Activated CD8-positive, alpha-beta memory T cell treated with anti-CD3 and anti-CD28 coated beads, Interleukin-2, amount 50 U/mL, for 48 hours (primary cell): ENCODE data around the gene USP48.

Source experiments
- DNase-seq: peaks from one replicate; pipeline ENCODE4 v3.0.0-alpha.2; 2020

The USP48 gene

DNA sequence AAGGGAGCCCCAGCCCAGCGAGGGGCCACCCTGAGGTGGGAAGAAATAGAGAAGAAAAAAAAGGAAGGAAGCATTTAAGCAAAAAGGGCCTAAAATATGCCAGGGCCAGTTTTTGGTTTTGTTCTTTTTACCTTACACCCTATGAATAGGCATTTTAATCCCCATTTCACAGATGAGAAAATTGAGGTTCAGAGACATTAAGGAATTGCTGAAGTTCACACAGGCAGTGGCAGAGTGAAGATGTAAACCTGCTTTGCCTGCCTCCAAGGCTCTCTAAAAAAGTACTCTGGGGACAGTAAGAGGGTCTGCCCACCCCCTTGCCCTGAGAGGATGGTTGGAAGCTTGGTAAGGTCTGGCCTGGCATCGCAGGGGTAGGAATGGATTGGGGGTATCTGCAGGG lies 133.6 kb downstream of the USP48 start:
- DNase-seq, result no peak

DNA sequence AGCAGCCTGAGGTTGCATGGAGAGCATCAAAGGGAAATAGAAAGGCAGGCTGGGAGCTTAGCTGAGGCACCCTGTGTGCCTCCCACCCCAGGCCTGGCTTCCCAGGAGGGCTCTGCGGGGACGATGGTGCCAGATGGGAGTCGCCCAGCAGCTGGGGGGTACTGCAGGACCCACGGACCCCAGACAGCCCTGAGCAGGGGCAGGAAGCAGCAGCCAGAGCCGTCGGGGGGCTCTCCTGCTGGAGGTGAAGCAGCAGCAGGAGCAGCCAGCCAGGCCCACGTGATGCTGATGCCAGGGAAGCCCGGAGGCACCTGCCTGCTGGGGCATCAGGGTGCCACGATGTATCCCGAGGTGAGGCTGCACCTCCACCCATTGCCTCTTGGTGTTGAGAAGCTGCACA lies 134.2 kb downstream of the USP48 start:
- no peak for DNase-seq

- DNase-seq, result no peak
Measured at GRCh38 chr1:21648352-21648730, 134.6 kb downstream of the USP48 start.

DNA sequence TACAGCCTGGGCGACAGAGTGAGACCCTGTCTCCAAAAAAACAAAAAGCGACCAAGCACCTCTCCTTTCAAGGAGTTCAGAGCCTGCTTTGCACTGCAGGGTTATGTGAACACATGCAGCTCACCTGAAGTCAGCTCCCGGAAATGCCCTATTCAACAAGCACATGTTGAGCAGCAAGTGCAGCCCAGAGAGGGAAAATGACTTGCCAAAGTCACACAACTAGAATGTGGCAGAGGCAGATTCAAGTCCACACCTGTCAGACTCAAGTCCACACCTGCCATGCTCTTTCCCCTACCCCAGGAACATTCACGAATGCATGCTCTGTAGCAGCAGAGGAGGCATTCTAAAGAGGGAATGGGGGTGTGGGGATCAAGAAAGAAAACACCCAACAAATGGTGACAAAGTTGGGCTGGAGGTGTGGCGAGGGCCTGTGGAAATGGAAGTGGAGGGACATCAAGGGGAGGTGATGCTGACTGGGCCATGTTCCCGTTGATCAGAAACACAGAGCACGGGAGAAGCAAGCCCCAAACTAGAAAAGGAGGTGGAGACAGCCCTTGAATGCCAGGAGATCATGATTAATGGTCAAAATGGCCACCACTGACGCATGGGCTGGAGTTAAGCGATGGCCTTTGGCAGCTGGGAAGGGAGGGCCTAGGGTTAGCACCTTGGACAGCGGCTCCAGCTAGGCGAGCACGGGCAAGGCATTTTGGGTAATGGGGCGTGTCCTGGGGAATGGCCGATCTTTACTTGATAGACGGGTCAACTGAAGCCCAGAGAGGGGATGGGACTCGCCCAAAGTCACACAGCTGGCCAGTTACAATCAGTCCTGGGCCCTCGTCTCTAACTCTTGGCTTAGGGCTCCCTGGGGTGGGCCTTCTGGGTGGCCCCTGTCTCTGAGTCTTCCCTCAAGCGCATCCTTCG lies 135.3 kb downstream of the USP48 start:
- DNase-seq, result peak; percentile 75

DNA sequence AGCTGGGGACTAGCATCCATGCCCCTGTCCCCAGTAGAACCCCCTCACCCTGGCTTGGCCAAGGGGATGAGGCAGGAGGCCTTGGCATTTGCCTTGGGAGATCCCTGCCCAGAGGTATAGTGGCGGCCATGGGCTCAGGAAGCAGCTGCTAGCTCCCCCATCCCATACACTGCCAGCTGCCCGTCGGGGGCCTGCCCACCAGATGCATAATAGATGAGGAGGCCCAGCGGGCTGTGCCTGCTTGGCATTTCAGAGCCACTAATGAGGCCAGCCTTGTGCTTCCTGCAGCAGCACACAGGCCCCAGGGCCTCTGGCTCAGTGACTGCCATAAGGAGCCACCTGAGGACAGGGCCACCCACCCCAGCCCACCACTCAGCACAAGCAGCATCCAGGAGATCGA lies 137.4 kb downstream of the USP48 start:
- DNase-seq, result no peak

- DNase-seq, result no peak
Measured at GRCh38 chr1:21644906-21645305, 138.0 kb downstream of the USP48 start.

GRCh38 chr1:21644348-21644747 lies 138.6 kb downstream of the USP48 start:
- no peak for DNase-seq

DNA sequence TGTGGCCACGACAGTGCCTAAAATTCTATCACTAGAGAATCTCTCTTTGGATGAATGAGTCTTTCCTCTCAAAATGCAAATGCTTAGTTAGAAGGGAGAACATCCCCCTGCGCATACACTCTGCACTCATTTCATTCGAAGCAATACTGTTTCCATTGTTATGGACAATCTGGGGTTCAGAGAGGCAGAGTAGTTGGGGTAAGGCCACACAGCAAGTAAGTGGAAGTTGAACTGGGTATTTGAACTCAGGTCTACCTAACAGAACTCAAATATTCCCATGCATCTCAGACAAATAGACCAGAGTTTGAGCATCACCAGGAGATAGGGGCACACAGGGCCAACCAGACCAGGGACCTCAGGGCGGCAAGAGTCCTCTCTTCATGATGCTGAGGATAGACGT lies 139.3 kb downstream of the USP48 start:
- DNase-seq, result no peak

DNA sequence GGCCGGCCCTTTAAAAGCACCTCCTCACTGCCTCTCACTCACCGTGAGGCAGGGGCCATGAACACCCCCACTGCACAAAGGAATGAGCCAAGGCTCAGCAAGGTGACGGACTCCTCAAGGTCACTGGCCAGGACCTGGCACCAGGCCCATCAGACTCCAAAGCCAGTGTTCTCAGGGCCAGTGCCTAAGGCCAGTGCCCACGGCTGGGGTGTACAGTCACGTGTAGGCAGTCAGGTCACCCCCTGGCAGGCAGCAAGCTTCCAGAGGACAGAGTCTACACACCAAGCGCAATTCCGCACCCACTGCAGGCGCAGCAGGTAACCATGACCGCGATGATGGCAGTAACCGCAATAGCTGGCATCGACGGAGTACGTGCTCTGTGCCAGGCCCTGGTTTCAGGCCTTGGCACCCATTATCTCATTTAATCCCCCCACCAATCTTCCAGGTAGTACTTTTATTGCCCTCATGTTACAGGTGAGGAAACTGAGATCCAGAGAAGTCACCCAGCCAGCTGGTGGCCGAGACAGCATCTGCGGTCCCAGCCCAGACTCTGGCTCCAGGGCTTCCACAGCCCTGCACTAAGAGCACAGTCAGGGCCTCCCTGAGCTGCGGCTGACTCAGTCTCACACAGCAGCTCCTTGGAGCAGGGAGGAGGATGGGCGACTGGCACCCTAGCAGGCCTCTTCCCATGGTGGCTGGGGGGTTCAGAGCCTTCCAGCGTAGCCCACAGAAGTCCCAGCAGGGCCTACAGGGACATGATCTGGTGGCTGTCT lies 140.8 kb downstream of the USP48 start:
- DNase-seq, result no peak

- DNase-seq, result no peak
Measured at GRCh38 chr1:21641537-21641936, 141.4 kb downstream of the USP48 start.

DNA sequence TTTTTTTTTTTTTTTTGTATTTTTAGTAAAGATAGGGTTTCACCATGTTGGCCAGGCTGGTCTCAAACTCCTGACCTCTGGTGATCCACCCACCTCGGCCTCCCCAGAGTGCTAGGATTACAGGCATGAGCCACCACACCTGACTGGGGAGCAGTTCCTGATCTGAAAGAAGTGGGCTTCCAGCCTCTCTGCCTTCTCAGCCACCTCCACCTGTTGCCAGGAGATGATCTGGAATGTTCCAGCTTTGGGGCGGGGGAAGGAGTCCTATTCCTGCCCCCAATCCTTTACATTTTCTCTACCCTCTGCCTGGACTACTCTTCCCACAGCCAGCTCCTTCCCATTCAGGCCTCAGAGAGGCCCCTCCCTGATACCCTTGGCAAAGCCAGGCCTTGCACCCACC lies 141.9 kb downstream of the USP48 start:
- no peak for DNase-seq

GRCh38 chr1:21640653-21641052 lies 142.3 kb downstream of the USP48 start:
- no peak for DNase-seq

DNA sequence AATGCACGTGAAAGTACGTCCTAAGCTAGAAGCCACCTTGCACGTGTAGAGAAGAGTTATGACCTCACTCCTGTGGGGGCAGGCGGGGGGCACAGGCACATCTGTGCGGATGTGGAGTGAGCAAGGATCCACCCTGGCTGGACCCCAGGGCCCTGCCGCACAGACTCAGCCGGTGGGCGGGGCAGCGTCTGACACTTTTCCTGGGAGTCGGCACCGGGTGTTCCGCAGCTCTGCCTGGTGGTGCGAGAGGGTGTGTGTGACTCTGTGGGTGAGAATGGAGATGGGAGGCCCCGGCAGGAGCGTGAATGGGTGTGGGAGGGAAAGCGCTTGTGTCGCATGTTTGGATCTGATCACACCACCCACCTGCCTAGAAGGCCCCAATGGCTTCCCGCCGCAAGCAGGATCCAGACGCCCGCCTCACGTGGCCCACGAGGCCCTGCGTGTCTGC lies 143.3 kb downstream of the USP48 start:
- no peak for DNase-seq

DNA sequence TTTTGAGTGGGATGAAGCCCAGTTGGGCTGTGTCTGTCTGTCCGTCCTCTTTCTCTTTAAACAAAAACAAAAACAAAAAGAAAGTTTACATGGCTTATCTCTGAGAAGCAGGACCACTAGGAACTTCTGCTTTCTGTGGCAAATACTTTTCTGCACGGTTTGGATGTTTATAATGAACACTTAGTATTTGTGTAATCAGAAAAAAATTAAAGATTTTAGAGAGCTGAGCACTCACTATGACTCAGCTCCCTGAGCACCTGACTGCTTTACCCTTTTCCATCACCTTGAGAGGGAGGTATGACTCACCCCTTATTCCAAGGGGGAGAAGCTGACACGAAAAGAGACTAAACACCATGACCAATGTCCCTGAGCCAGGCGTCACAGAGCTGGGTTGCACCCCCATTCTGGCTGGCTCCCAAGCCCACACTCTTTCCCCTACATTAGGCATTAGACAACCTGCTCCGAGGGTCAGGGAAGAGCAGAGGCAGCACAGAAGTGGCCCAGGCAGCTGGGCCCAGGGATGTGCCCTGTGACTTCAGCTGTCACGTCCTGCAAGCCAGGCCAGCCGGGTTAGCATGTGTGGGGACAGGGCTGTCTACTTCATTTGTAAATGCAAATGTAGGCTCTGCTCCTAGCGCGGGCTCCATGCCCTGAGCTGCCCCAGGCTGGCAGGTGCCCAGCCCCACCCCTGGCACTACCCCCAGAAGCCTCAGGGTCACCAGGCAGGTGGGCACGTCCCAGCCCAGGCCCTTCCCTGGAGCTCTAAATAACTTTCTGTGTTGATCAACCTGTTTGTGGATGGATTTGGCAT lies 144.2 kb downstream of the USP48 start:
- DNase-seq, result no peak

DNA sequence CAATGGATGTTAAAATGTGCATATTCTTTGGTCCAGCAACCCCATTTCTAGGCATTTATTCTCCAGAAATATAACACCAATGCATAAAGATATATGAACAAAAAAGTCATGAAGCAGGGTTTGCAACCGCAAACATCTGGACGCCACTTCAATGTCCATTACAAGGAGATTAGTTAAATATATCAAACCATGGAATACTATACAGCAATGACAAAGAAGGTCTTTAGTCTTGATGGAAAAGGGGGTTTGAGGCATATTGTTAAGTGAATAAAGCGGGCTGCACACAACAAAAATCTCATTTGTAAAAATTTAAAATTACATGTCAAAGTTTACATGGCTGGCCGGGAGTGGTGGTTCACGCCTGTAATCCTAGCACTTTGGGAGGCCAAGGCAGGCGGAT lies 145.4 kb downstream of the USP48 start:
- no peak for DNase-seq

GRCh38 chr1:21636029-21636428 lies 146.9 kb downstream of the USP48 start:
- DNase-seq, result no peak

- DNase-seq, result no peak
Measured at GRCh38 chr1:21634806-21635535, 148.0 kb downstream of the USP48 start.

GRCh38 chr1:21633992-21634805 lies 148.8 kb downstream of the USP48 start:
- DNase-seq, result no peak

- DNase-seq, result no peak
Measured at GRCh38 chr1:21633141-21633755, 149.7 kb downstream of the USP48 start.

GRCh38 chr1:21631944-21632887 lies 150.7 kb downstream of the USP48 start:
- DNase-seq, result no peak
